Hepatic stellate cell (primary cell): ENCODE results near the gene LRP2BP.
A peak's percentile ranks its signal among the peaks of the same experiment; 100 is the strongest.

ENCODE experiments used
- DNase-seq: peaks from one replicate; pipeline ENCODE4 v3.0.0; 2011; ENCODE audit warnings: low spot score

LRP2BP gene

GRCh38 chr4:185395238-185395955 is at the start of gene LRP2BP:
Gene LRP2BP (minus strand): TSS chr4:185395924. CDS start chr4:185378186, 17,738 bp downstream.
- no peak for DNase-seq

DNA sequence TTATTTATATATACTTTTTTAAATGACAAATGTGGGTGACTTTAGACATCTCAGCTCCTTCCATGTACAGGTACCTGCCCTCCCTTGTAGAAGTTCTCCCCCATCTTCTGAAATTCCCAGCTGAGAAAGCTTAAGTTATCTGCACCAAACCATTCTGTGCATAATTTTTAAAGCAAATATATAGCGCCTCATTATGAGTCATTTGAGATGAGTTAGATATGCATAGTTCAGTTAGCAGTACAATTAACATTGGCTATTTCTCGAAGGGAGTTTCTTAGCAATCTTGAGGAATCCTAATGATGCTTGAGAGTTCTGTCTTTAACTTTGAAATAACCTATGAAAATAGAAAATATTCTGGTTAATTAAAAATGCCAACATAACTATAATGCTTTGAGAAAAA is 49.5 kb upstream of the LRP2BP start:
- no peak for DNase-seq

GRCh38 chr4:185441479-185441878 is 45.8 kb upstream of the LRP2BP start:
- DNase-seq, result no peak

GRCh38 chr4:185437809-185438208 is 42.1 kb upstream of the LRP2BP start:
- DNase-seq, result no peak

DNA sequence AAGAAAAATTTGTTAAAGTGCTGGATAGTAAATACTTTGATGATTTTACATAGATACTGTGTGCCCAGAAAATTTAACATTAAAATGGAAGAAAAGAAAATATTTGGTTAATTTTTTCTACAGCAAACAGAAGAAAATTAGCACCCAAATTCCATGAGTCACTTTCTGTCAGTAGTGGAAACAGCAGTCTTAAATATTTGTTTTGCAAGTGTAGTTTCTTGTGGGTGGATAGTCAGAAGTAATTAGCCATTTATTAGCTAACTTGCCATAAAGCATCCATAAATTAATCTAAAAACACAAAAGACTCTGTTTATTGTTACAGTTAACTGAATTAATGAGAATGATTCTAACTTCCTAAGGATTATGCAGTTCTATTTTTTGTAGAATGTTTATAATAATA is 39.7 kb upstream of the LRP2BP start:
- DNase-seq, result no peak

DNA sequence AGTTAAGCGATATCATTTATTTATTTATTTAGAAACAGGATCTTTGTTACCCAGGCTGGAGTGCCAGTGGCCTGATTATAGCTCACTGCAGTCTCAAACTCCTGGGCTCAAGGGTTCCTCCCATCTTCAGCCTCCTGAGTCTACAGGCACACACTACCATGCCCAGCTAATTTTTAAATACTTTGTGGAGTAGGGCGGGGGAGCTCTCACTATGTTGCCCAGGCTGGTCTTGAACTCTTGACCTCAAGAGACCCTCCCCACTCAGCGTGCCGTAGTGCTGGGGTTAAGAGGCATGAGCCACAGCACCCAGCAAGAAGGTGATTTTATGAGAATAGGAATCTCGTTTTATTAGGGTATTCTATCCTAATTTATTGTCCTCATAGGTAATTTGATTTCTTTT is 33.9 kb upstream of the LRP2BP start:
- DNase-seq, result no peak

DNA sequence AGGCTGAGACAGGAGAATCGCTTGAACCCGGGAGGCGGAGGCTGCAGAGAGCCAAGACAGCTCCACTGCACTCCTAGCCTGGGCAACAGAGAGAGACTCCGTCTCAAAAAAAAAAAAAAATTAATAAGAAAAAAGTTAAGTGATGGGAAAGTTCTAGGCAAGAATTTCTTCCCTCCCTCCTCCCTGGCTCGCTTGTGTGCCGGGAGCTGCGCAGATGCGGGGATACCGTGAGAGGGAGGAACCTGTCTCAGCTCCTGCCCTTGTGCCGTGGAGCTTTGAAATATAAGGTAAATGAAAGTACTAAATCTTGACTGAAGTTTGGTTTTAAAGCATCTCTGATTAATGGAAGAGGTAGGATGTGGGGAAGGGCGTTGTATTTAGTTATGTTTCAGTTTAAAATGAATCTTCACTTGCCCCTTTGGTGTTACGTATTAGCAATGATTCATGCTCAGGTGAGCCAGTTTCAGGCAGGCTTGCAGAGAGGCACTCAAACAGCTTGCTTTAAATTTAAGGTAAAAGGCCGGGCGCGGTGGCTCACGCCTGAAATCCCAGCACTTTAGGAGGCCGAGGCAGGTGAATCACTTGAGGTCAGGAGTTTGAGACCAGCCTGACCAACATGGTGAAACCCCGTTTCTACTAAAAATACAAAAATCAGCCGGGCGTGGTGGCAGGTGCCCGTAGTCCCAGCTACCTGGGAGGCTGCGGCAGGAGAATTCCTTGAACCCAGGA is 31.4 kb upstream of the LRP2BP start:
- no peak for DNase-seq

DNA sequence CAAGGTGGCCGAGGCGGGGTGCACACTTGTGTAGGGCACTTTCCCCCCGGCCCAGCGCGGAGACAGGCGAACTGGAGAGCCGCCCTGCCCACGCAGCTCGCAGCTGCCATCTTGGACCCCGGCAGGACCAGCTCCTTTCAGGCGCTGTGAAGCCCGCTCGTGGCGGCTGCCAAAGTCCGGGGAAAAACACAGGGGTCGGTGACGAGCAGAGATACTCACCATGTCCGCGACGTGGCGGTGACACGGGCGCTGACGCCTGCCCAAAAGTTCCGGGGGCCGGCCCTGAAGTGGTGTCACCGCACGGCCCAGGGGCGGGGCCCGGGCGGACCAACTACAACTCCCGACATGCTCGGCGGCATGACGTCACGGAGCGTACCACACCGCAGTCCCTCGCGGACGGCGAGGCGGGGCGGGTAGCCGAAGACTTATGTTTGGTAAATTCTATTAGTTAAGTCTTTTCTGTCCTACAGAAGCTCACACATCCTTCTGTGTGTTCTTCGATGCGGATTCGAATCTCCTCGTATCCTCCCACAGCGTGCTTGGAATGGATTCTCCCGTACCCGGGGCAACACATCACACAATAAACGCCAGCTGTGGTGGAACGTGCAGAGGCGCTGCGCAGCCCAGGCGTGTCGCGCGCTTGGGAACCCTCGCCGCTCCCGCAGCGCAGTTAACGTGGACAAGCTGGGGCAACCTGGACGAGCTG is 30.1 kb upstream of the LRP2BP start, which contains the start of gene UFSP2:
Gene UFSP2, minus strand, starts transcription at position 318 of the 706 bp plus-strand sequence. Its CDS starts 96 bp downstream, at position 222.
- peak; percentile 91 for DNase-seq

DNA sequence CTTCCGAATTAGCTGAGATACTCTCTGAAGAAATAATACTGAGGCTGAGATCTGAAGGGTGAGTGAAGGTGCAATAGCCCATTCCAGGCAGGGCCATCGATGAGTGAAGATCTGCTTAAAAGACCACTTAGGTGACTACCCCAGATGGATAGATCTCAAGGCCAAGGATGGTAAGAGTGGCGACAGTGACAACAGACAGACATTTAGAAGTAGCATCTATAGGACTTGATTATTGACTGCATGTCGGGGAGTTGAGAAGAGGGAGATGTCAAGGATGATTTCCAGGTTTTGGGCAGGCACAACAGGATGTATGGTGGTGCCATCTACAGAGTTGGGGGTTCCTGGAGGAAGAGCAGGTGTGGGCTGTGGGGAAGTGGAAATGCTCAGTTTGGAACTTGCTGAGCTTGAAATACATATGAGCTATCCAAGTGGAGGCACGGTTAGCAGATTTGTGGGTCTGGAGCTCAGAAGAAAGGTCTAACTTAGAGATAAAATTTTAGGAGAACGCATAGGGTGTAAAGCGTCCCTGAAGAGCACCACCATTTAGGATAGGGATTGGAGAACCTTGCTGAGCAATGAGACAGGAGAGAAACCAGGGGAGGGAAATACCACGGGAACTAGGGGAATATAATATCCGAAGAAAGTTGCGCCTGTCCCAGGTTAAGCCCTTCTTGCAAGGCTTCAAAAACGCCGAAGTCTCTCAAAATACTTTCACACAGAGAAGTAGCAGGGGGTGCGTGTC is 29.4 kb upstream of the LRP2BP start:
- DNase-seq, result peak; percentile 55

DNA sequence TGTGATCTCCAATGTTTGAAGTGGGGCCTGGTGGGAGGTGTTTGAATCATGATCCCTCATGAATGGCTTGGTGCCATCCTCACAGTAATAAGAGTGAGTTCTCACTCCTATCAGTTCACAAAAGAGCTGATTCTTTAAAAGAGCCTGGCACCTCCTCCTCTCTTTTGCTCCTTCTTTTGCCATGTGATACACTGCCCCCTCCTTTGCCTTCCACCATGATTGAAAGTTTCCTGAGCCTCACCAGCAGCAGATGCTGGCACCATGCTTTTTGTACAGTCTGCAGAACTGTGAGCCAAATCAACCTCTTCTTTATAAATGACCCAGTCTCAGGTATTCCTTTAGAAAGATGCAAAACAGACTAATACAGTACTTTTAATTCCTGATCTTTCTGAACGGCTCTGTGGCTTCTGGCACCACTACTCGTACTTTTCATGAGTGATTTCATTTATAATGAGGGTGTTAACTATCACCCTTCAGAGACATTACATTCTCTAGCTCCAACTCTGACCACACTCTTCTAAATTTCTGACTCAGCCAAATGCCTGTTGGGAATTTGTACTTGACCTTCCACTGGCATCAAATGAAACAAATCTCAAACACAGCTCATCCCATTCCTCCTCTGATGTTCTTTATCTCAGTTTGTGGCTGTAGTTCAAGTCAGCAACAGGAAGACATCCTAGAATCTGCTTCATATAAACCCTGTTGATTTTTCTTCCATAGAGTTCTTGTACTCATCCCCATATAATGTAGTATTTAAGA is 25.8 kb upstream of the LRP2BP start:
- DNase-seq, result no peak

DNA sequence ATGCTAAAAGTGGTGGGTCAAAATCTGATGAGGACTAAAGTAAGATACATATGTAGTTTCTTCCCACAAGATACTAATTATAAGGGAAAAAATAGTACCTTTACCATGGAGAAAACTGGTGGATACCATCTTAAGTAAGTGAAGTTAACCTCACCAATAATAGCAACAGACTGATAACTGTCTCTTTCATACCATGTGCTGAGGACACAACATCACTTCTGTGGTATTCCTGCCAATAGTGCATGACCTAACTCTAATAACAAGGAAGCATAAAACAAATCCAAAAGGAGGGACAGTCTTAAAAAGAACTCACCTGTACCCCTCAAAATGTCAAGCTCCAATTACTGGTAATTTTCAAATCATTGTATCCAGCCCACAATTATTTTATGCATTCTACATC is 21.2 kb upstream of the LRP2BP start:
- no peak for DNase-seq

DNA sequence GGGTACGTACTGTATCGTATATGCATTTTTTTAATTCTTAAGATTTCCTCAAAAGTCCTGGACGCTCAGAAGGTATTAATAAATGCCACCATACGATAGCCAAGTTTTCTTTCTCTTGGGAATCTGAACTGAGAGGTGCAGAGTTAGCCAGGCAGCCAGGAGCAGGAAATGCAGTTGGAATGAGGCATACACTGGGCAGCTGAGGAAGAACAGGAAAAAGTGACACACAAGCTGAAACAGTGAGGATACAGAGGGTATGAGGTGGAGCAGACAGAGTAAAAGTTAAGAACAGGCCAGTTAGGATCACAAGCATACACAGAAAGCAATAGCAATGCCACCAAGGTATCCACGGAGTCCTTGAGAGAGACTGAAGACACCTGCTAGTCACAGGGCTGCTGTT is 16.7 kb upstream of the LRP2BP start:
- no peak for DNase-seq

- DNase-seq, result no peak
Observed at GRCh38 chr4:185411849-185412248, 16.1 kb upstream of the LRP2BP start.

- DNase-seq, result no peak
Observed at GRCh38 chr4:185408432-185408831, 12.7 kb upstream of the LRP2BP start.

DNA sequence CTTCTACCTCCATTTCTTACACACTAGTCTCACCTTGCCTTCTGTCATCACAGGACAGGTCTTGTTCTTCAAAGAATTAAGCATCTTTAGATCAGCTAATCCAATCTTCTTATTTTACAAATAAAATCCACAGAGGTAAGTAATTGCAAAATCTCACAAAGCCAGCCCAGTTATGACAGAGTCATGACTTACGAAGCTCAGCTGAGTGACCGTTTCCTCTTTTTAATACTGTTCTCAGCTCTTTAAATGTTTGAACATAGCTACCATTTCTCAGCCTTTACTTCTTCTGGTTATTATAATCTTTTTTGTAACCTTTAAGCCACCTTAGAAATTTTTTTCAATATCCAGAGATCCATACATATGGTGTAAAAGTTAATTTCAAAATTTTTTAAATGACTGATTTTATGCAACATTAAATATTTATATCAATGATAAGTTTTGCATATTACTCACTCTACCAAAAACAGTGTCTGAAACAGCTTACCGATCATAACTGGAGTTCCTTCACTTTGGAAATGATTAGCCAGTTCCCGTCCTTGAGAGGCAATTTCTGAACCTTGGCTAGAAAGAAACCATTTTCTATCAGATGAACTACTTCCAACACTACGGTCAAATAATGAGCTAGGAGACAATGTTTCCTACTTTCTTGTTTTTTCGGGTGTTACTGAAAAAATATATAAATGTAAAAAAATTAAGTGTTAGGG is 9.7 kb upstream of the LRP2BP start:
- DNase-seq, result no peak

- DNase-seq, result no peak
Observed at GRCh38 chr4:185404031-185404430, 8.3 kb upstream of the LRP2BP start.

DNA sequence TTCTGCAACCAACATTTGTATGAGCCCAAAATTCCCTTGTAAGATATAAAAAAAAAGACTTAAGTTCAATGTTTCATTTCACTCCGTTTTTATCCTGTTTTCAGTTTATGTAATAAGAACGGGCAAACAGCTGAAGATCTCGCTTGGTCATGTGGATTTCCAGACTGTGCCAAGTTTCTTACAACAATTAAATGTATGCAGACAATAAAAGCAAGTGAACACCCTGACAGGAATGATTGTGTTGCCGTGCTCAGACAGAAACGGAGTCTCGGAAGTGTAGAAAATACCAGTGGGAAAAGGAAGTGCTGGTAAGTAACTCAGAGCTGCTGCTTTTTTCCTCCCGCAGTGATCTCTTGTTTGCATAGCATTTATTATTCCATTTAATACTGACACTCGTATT is 3.7 kb upstream of the LRP2BP start:
- DNase-seq, result no peak

- no peak for DNase-seq
Observed at GRCh38 chr4:185398618-185399017, 2.9 kb upstream of the LRP2BP start.

- peak; percentile 26 for DNase-seq
Observed at GRCh38 chr4:185396724-185397385, 1.1 kb upstream of the LRP2BP start, which contains the start of gene ANKRD37. Gene ANKRD37 (plus strand): TSS chr4:185396841. CDS start chr4:185396924, 83 bp downstream.
